ENCODE data around the gene SLC6A11. TPM values are rescaled to one million over a fixed set of nuclear protein-coding genes. Genes with fewer than 3 reads are reported as not detected.

SLC6A11 gene
- total RNA-seq, 3 donors from 2014 or later: 0.13 TPM; not detected in 2

DNA sequence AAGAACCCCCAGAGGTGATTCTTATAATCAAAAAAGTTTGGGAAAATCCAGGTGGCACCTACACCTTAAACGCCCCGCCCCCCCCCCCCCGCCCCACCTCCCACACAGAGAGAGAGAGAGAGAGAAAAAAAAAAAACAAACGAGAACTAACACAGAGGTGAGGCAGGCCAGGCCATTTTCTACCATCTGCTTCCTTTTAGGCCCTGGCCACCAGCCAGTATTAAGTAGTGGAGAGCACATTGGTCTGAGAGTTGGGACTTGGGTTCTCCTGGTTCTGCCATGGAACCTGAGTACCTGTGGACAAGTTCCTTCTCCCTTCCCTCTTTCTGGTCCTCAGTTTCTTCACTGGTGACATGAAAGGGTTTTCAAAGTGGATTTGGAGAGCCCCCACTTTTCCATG lies 60.6 kb downstream of the SLC6A11 start:
- Histone ChIP-seq H3K9me3 (no peaks in the 10 kb centered on the region), H3K4me3 (no peak overlapping the region), H3K36me3 (ENCODE audit: low read depth) (no peaks in the 10 kb centered on the region), H3K4me1 (ENCODE audit: low read depth) (no peaks in the 10 kb centered on the region)
- TF ChIP-seq, protein P1, sequence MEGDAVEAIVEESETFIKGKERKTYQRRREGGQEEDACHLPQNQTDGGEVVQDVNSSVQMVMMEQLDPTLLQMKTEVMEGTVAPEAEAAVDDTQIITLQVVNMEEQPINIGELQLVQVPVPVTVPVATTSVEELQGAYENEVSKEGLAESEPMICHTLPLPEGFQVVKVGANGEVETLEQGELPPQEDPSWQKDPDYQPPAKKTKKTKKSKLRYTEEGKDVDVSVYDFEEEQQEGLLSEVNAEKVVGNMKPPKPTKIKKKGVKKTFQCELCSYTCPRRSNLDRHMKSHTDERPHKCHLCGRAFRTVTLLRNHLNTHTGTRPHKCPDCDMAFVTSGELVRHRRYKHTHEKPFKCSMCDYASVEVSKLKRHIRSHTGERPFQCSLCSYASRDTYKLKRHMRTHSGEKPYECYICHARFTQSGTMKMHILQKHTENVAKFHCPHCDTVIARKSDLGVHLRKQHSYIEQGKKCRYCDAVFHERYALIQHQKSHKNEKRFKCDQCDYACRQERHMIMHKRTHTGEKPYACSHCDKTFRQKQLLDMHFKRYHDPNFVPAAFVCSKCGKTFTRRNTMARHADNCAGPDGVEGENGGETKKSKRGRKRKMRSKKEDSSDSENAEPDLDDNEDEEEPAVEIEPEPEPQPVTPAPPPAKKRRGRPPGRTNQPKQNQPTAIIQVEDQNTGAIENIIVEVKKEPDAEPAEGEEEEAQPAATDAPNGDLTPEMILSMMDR (IDR thresholded peaks at IDR 0.05): no peak
- DNase-seq (no peak), ATAC-seq (no peak)
- intact Hi-C loops (cut with DNase I, micrococcal nuclease): no loop called here

DNA sequence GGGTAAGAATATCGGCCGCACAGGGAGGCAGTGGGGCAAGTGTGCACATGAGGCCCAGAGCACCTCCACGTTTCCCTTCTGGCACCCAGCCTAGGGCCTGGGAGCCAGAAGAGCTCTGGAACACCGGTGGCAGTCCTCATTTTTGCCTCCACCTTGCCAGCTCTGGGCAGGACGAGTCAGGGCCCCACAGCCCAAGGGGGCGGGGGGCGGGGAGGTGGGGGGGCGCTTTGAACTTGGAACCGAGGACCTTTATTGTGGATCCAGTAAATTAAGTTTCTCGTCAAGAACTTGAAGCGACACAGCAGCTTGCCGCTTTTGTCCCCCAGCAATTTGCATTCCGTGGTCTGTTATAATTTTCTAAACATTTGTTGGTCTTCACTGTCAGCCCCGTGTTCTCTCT lies 66.8 kb downstream of the SLC6A11 start:
- intact Hi-C loops (cut with DNase I, micrococcal nuclease): no loop called here
- Histone ChIP-seq H3K4me3 (no peak overlapping the region), H3K9me3 (no peaks in the 10 kb centered on the region), H3K36me3 (ENCODE audit: low read depth) (no peaks in the 10 kb centered on the region), H3K4me1 (ENCODE audit: low read depth) (no peaks in the 10 kb centered on the region)
- no peak for DNase-seq
- ATAC-seq: no peak
- TF ChIP-seq, protein P1 (IDR thresholded peaks at IDR 0.05): no peak

DNA sequence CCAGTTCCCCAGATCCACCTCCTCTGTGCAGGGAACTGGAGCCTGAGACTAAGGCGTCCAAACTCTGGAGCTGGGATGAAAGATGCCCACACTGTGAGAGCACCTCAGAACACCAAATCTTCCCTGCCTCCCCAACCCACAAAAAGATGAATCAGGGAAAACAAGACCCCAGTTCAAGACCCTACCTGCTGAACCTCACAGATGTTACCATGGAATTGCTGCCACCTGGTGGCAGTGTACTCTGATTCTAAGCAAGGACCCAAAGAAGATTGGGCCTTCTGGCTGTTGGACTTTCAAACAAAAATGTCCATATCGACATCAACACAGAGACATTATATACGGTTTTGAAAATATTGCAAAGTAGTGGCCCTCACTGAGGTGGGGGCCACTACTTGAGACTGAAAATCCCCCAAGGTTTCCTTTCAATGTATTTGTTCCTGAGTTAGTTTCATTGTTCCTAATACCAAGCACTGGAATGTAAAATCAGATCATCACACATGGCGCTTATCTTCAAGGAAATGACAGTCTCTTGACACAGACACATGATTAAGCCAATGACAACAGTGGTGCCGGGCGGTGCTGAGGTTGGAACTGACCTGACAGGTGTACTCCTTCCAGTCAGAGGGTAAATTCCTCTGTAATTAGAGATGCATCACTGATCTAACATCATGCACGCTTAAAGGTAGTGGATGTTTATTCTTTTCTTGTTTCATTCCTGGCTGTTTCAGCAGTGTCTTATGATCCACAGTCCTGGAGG lies 67.6 kb downstream of the SLC6A11 start:
- no peaks in the 10 kb centered on the region for H3K36me3 ChIP-seq (ENCODE audit: low read depth)
- peak in 1 of 3 donors; percentile 29 for DNase-seq
- TF ChIP-seq, protein P1 (IDR thresholded peaks at IDR 0.05): no peak
- no peak for ATAC-seq
- H3K4me1 ChIP-seq (ENCODE audit: low read depth): no peaks in the 10 kb centered on the region
- H3K9me3 ChIP-seq: no peaks in the 10 kb centered on the region
- H3K4me3 ChIP-seq: no peak overlapping the region
- intact Hi-C loops (cut with DNase I, micrococcal nuclease): no loop called here

DNA sequence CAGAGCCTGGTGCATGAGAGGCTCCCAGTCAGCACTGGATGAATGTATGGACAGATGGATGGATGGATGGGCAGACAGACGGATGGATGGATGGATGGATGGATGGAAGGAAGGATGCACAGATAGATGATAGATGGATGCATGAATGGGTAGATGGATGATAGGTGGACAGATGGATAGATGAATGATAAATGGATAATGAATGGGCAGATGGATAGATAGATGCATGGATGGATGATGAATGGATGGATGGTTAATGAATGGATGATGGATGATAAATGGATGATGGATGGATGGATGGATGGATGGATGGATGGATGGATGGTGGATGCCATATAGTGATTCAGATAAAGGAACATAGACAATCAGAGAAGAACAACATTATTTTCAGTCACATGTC lies 71.0 kb downstream of the SLC6A11 start:
- Histone ChIP-seq H3K4me1 (ENCODE audit: low read depth) (no peaks in the 10 kb centered on the region), H3K4me3 (no peak overlapping the region), H3K36me3 (ENCODE audit: low read depth) (no peaks in the 10 kb centered on the region), H3K9me3 (peaks cover 8% of the 10 kb centered on the region)
- TF ChIP-seq, protein P1 (IDR thresholded peaks at IDR 0.05): no peak
- DNase-seq: no peak
- intact Hi-C loops (cut with DNase I, micrococcal nuclease): no loop called here
- no peak for ATAC-seq

DNA sequence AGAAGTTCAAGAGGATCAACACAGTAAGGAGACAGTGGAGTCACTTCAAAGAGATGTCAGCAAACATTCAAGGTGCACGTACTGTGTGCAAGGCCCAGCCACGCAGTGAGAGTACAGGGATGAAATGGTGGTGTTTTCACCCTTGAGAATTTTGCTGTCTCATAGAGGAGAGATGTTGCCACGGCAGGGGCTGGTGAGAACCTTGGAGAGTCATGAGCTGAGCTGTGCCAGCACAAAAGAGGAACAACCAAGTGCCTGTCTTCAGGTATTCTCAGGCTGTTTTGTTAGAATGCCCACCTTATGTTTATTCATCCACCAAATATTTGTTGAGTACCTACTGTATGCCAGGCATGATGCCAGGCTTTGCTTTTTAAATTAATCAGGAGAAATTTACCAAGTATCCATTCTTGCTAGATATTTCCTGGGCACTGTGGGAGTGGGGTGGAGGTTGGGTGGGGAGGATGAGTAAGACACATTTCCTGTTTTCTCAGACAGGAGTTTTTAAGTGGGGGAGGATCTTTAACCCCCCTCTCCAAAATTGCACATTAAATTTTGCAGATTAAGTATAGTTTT lies 72.6 kb downstream of the SLC6A11 start:
- Histone ChIP-seq H3K4me1 (ENCODE audit: low read depth) (no peaks in the 10 kb centered on the region), H3K36me3 (ENCODE audit: low read depth) (no peaks in the 10 kb centered on the region), H3K4me3 (no peak overlapping the region), H3K9me3 (peaks cover 8% of the 10 kb centered on the region)
- no peak for ATAC-seq
- TF ChIP-seq, protein P1 (IDR thresholded peaks at IDR 0.05): no peak
- intact Hi-C loops (cut with DNase I, micrococcal nuclease): no loop called here
- no peak for DNase-seq
